ENCODE results near the gene GPR17.

Gene GPR17, protein sequence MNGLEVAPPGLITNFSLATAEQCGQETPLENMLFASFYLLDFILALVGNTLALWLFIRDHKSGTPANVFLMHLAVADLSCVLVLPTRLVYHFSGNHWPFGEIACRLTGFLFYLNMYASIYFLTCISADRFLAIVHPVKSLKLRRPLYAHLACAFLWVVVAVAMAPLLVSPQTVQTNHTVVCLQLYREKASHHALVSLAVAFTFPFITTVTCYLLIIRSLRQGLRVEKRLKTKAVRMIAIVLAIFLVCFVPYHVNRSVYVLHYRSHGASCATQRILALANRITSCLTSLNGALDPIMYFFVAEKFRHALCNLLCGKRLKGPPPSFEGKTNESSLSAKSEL

GRCh38 chr2:127645395-127646291, at the start of gene GPR17:
Gene GPR17, plus strand, starts transcription at chr2:127646153. Its CDS starts 4,583 bp downstream, at chr2:127650736.
- no peak for DNase-seq (ENCODE audit: low read depth in 2 of 3, low spot score in 2 of 3)

- DNase-seq (ENCODE audit: low read depth in 2 of 3, low spot score in 2 of 3): no peak
These were observed 49.5 kb upstream of the GPR17 start for GRCh38 chr2:127596311-127597045.

- DNase-seq (ENCODE audit: low read depth in 2 of 3, low spot score in 2 of 3): no peak
These were observed 48.6 kb upstream of the GPR17 start for GRCh38 chr2:127597046-127597983.

DNA sequence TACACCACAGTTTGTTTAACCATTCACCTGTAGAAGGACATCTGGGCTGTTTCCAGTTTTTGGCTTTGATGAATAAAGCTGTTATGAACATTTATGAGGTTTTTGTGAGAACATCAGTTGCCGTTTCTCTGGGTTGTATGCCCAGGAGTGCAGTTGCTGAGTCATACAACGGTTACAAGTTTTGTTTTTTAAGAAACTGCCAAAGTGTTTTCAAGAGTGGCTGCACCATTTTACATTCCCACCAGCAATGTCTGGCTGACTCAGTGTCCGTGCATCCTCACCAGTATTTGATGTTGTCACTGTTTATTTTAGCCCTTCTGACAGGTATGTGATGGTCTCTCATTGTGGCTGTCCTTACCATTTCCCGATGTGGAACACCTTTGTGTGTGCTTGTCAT, 48.0 kb upstream of the GPR17 start:
- DNase-seq (ENCODE audit: low read depth in 2 of 3, low spot score in 2 of 3): no peak

DNA sequence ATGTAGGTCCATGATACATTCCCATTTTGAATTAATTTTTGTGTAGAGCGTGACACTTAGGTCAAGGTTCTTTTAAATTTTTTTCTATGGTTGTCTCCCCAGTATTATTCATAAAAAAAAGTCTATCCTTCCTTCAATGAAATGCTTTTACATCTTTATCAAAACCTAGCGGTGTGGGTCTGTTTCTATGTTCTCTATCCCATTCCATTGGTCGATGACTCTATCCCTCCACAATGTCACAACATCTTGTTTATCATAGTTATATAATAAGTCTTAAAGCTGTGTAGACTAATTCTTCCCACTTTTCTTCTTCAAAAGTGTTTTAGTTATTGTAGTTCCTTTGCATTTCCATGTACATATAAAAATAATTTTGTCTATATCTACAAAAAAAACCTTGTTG, 47.2 kb upstream of the GPR17 start:
- DNase-seq (ENCODE audit: low read depth in 2 of 3, low spot score in 2 of 3): no peak

GRCh38 chr2:127599211-127599610, 46.7 kb upstream of the GPR17 start:
- DNase-seq (ENCODE audit: low read depth in 2 of 3, low spot score in 2 of 3): no peak

GRCh38 chr2:127604986-127605385, 41.0 kb upstream of the GPR17 start:
- no peak for DNase-seq (ENCODE audit: low read depth in 2 of 3, low spot score in 2 of 3)

GRCh38 chr2:127605691-127606263, 40.2 kb upstream of the GPR17 start:
- DNase-seq (ENCODE audit: low read depth in 2 of 3, low spot score in 2 of 3): no peak

DNA sequence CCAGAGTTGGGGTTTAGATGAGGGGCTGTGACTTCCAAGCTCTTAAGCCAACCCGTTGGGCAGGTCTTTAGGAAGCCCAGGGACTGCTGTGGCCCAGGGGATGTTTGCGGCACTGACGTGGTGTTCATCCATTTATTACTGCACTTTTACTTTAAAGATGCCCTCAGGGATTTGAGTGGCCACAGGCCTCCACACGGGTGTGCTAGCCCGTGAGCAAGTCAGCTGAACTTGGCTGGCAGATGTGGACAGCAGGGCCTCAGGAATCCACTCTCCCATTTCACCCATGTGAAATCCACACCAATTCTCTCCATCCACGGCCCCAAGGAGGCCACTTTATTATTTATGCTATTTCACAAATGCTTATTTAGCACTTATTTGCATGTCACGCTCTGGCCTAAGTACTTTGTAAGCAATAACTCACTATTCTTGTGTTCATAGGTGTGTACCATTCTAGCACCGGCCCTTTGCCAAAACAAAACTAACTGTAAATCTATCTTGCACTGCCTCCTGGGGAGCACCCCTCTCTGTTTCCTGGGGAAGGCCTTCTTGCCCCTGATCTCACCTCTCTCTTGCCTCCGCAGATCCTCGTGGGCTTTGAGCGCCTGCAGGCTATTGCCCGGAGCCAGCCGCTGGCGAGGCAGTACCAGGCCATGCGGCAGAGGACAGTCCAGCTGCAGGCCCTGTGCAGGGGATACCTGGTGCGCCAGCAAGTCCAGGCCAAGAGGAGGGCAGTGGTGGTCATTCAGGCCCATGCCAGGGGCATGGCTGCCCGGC, 39.1 kb upstream of the GPR17 start:
- no peak for DNase-seq (ENCODE audit: low read depth in 2 of 3, low spot score in 2 of 3)

DNA sequence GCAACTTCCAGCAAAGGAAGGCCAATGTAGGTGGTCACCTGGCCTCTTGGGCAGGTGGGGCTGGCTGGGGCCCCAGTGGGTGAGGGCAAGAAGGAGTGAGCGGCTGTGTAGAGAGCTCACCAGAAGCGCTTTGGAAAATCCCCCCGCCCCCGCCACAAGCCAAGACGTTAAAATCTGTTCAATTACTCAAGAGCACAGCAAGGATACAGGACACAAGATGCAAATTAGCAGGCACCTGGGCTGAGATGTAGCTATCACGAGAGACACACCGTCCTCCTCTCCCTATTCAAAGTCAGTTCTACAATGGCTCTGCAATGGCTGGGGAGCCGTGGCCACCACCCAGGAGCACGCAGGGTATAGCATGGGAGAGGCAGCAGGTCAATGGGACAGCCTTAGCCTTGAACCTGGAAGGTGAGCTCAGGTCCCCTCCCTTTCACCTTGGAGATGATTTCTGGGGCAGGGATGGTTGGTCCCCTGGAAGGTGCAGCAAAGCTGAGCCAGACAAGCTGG, 38.5 kb upstream of the GPR17 start:
- DNase-seq (ENCODE audit: low read depth in 2 of 3, low spot score in 2 of 3): no peak

DNA sequence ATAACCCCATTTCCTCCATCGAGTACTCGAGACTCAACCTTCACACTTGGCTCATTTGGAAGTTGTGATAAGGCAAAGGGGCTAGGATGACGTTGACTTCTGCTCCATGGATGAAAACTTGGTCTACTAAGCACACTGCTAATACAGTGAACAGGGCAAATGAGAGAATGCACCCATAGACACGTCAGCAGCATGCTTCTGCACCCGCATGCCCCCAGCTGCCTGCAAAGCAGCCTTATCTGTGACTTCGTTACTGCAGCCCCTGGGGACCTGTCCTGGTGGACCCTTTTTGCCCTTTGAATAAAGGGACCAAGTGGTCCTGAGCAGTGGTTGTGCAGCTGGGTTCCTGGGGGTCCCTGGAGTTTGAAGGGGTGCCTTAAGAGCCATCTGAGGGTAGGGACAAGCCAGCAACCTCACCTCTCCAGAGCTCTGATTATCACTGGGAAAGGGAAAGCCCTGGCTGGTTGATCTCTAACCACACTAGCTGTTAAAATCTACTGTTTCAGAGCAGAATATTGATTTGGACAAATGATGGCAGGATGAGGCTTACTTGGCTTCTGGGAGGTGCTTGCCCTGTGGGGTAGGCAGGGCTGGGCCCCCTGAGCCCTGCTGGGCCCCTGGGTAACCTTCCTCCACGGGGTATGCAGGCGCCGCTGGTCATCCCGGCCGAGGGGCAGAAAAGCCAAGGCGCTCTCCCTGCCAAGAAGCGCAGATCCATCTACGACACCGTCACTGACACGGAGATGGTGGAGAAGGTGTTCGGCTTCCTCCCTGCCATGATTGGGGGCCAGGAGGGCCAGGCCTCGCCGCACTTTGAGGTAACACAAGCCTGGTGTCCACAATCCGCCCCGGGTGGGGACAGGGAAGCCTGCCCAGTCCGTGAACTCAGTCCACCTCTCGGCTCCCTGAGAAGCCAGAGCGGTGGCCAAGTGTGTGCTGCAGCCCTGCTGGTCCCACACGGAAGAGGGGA, 37.6 kb upstream of the GPR17 start:
- DNase-seq (ENCODE audit: low read depth in 2 of 3, low spot score in 2 of 3): no peak

DNA sequence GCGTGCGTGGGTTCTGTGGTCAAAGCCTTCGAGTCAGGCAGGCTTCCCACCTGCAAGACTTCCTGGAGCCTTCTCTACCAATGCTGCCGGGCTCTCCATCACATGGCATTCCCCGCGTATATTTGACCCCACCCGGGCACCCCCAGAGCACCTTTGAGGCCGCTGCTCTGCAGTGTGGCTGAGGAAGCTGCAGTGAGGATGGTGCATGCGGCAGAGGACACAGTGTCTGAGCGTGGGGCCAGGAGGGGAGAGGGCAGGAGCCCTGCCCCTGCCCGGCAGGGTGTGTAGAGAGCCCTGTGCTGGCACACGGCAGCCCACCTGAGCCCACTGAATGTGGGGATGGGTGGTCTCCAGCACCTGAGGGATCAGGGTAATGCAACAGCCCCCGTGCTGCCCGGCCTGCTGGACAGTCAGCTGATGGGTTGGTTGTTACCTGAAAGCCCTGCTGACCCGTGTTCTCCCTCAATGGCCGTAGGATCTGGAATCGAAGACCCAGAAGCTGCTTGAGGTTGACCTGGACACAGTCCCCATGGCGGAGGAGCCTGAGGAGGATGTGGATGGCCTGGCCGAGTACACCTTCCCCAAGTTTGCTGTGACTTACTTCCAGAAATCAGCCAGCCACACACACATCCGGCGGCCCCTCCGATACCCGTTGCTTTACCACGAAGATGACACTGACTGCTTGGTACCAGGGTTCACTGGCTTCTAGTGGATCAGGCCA, 36.8 kb upstream of the GPR17 start:
- no peak for DNase-seq (ENCODE audit: low read depth in 2 of 3, low spot score in 2 of 3)

- DNase-seq (ENCODE audit: low read depth in 2 of 3, low spot score in 2 of 3): no peak
These were observed 36.1 kb upstream of the GPR17 start for GRCh38 chr2:127609818-127610217.

DNA sequence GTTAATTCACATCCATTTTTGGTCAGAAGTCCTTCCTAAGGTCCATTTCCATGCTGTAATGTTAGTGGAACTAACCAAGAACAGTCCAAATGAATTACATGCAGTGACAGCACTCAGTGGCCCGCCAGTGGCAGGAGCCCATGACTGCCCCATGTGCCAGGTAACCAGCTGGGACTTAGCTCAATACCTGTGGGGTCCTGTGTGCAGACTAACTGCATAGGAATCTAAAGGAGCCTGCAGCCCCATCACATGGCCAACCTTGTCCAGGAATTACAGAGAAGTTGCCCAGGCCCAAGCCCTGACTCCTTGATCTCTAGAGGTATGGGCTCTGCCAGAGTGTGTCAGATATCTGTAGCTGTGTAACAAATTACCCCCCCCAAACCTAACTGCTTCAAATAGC, 35.4 kb upstream of the GPR17 start:
- no peak for DNase-seq (ENCODE audit: low read depth in 2 of 3, low spot score in 2 of 3)

DNA sequence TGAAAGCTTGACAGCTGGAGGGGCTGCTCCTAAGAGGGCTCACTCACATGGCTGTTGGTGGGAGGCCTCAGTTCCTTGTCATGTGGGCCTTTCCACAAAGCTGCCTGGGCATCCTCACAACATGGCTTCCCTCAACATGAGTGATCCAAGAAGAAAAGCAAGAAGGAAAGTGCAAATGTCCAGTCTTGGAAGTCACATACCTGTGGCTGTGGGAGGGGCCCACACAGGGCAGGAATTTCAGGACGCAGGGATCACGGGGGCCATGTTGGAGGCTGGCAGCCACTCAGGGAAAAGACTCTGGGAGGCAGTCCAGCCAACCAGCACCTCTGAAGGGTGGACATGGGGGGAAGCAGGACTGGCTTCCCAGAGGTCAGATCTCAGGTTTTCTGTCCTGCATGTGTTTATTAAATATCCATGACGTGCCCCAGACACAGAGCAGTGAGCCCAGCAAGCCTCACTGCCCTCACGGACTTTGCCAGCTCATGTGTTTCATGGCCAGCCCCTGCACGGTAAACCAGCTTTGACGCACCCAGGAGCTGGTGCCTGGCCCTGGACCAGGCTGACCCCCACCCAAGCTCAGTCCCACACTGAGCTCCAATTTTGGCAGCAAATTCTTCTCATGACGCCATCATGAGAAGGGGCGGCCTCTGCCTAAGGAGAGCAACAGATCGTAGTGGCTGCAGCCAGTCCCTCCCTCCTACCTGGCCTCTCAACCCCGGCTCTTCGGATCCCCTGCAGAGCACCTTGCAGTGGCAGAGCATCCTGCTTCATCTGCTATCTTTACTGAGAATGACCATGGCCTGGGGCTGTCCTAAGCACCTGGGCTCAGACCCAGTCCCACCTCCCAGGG, 34.7 kb upstream of the GPR17 start:
- no peak for DNase-seq (ENCODE audit: low read depth in 2 of 3, low spot score in 2 of 3)

DNA sequence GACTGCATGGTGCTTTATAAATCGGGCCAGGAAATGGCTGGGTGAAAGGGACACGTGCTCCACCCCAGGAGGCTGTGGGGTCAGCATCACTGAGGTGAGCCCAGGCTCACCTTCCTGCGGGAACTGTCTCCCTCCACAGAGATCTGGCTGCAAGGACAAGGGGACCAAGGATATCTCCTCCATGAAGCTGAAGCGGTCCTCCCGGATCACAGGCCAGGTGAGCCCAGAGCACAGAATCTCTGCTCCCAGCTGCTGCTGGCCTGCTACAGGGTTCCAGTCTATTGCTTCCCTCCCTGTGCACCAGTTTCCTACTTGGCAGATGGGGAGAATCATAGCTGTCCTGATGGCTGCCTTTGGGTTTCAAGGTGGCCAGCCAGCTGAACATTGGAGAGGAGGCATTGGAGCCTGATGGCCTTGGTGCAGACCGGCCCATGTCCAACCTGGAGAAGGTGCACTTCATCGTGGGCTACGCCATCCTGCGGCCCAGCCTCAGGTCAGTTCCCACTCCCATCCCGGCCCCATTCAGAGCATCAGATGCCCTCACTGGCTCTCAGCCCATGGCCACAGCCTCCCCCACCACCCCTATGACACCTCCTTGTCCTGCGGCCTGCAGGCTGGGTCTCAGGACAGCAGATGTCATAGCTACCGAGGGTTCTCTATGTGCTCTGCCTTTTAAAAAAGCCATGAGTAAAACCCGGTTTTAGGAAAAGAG, 33.7 kb upstream of the GPR17 start:
- no peak for DNase-seq (ENCODE audit: low read depth in 2 of 3, low spot score in 2 of 3)
